ENCODE measurements around the gene NHSL2.

Gene NHSL2

DNA sequence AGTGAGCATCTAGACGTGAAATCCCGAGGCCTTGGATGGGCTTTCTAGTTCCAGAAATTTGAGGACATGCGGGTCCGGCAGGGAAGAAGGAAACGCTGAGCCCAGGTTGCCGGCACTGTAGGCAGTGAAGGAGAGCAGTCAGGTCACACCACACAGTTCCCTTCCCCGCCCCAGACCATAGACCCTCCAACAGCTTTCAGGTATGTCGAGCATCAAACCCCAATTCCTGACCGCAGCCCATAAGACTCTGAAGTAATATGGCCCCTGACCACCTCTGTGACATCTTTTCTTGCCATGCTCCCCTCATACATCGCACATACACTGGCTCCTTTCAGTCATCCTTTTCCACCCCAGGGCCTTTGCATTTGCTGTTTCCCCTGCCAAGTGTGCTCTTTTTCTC is 198.0 kb downstream of the NHSL2 start:
- no peak for DNase-seq (ENCODE audit: low spot score)

DNA sequence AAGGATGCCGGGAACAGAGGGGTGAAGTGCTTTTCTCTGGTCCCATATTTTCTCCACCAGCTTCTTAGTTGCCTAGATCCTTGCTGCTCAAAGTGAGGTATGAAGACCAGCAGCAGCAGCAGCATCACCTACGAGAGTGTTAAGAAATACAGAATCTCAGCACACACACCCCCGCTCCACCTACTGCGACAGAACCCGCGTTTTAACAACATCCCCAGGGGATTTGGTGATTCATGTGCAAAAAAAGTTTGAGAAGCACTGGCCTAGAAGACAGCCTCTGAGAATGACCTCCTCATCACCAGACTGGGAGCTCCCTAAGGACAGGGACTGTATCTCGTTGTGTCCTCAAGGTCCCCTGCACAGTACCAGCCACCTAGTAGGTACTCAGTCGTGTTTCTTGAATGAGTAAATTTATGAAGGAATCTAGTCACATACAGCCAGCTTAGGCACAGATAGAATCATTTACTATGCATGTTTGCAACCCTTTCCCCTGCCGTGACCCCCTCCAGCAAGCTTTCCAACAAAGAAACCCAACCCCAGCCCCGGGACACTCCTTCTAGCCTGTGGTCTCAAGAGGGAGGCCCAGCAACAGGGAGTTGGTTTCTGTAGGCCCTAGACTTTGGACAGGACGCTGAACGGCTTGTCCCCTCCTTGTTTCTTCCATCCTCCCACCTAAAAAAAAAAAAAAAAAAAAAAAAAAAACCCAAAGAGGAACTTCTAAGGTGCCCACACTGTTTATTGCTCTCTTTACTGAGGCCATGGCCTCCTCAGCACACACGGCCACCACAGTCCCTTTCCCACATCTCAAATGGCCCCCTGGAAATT is 199.6 kb downstream of the NHSL2 start:
- DNase-seq (ENCODE audit: low spot score) = no peak

DNA sequence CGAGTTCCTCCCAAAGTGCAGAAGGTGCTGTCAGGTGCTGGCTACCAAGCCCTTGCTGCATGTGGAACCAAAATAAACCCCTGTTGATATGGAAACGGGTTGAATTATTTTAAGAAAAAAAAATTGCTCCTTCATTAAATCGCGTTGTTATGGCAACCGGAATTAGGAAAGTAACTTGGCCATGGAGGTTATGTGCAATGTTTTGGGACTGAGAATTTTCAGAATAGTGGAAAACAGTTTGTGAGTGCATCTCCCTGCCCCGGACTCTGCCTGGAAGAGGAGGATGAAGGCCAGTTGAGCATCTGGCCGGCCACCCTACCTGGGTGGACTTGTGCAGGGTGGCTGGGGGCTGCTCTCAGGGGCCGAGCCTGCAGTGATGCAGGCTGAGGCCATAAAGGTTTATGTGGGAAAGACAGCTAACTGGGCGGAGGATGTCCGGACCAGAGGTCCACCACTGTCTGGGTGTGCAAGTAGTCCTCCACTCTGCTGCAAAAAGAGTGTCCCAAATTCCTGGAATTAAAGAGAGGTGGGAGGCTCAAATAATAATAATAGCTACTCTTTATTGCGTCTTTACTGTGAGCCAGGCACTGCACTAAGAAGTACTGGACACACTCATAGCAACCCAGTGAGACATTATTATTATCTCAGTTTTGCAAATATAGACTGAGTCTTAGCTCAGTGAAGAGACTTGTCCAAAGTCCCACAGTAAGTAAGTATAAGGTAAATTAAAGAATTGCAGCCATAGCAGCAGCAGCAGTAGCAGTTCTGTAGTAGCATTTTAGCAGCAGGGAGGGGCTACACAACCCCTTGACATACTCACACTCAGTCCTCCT is 200.4 kb downstream of the NHSL2 start:
- DNase-seq (ENCODE audit: low spot score) = no peak

DNA sequence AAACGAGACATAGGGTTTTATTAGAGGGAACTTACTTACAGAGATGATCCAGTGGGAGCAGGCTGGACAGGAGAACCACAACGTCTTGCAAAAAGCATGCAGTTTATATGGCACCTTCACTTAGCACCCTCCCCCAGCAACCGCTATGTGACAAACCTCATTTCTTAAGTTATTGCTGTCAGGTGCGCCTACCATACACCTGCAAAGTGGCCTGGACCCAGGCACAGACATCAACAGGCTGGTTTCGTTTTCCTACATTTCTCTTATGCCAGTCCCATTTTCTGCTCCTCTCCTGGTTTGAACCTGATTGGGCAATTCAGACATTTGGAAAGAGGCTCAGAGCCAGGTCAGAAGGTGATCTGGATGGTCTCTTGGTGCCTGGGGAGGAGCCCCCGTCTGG is 202.8 kb downstream of the NHSL2 start:
- no peak for DNase-seq (ENCODE audit: low spot score)

DNA sequence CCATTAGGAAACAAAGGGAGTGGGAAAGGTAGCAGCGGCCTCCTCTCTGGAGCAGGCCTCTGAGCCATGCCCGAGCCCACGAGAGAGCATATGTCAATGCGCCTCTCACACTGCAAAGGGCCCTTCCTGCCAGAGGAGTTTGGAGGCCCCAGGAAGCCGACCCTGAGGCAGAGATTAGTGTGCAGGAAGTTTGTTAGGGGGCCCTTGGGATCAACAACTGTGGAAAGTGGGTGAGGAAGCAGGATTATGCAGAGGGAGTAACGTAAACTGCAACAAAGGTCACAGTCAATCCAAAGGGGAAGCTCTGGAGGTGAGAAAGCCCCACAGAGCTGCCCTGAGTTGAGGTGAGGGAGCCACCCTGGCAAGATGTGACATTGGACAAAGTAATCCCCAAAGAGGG is 203.7 kb downstream of the NHSL2 start:
- no peak for DNase-seq (ENCODE audit: low spot score)

DNA sequence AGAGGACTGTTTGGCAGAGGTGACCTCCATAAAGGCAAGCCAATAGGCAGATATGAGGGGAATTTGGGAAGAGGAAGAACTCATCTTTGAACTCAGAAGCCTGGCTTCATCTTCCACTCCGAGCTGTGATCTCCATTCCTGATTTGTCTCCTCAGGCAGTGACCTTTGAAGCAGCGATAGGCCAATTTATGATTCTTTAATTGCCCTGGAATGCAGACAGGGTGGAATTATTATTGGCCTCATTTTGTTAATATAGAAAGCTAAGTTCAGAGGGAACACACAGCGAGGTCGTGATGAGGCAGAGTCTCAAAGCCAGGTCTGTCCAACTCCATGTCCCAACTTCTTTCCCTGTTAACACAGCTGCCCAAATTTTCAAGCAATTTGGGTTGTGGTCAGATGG is 204.2 kb downstream of the NHSL2 start:
- no peak for DNase-seq (ENCODE audit: low spot score)

DNA sequence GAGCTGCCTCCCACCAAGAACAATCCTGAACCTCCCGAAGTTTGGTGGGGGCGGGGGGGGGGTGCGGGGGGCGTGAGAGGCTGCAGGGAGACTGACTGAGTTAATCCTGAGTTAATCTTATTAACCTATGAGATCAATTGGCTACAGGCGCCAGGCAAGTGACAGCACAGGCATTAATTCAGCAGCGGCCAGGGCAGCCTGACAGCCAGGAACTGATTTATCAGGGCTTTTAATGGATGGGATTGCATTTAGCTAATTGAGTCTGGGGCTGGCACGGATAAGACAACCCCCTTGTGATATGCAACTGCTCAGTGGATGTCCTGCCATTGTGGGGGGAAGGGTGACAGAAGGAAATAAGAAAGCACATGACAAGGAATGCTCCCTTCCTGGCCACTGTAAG is 204.7 kb downstream of the NHSL2 start:
- DNase-seq (ENCODE audit: low spot score) = peak; percentile 81

DNA sequence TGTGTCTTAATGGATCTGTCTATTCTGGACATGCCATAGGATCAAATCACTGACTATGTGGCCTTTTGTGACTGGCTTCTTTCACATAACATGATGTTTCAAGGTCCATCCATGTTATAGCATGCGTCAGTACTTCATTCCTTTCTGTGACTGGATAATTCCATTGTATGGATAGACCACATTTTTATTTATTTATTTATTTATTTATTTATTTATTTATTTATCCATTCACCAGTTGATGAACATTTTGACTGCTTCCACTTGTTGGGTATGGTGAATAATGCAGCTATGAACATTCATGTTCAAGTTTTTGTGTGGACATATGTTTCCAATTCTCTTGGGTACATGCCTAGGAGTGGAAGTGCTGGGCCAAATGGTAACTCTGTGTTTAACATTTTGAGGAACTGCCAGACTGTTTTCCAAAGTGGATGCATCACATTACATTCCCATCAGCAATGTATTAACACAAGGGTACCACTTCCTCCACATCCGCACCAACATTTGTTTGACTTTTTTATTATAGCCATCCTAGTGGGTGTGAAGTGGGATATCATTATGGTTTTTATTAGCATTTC is 207.1 kb downstream of the NHSL2 start:
- no peak for DNase-seq (ENCODE audit: low spot score)

DNA sequence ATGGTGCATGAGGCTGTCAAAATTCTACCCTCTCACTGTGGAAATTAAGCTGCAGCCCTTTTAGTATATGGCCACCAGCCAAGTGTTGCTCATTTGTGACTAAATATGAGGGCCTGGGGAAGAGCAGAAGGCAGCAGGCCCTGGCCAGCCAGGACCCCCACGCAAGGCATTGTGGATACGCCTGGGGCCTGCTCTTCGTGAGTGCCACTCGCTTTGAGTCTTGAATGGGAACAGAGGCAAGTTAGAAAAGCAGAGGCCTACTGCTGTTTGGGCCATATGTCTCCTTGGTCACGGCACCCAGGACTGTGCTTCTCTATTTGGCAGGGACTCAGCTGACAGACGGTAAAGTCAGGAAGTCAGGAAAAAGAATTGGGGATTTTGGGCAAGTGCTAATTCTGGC is 210.2 kb downstream of the NHSL2 start:
- DNase-seq (ENCODE audit: low spot score) = no peak

DNA sequence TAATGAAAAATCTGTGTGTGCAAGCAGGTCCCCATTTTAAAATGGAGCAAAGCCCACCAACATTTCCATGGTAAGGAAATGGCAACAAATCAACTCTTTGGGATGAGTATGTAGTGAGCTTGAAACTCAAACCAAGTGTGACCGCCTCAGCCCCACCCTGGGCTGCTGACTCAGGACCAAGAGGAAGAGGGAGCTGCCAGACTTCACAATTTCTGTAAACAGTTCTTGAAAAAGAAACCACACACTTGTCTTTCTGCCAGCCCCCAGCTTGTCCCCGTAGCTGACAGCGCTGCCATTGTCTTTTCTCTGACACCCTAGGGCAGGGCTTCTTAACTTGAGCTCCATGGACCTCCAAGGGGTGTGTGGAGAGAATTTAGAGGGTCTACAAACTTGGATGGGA is 210.7 kb downstream of the NHSL2 start:
- no peak for DNase-seq (ENCODE audit: low spot score)

DNA sequence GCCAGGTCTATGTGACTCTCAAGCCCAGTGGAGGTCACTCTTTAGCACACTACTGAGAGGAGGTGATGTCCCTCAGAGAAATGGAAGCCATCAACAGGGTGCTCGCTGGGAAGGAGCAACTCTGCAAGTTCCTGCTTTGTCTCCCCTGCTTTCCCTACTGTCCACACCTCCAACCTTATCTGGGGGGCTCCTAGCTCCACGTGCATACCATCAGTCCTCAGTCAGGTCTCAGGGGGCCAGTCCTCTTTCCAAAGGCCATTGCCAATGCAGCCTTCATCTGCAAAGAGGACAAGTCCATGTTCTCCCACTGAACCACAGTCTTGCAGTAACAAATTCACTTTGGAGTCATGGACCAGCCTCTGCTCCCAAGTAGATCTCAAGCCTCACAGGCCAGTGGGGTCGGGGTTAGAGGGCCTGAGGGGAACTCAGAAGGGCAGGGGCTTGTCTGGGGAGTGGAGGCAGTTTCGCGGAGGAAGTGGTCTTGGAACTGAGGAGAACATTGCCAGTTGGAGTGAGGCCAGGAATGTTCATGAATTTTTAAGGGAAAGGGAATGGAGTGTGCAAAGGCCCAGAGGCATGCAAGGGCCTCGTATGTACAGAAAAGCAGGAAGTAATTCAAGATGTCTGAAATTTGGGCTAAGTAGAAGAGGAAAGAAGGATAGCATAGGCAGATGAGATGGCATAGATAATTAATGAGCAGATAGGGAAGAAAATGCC is 212.1 kb downstream of the NHSL2 start:
- no peak for DNase-seq (ENCODE audit: low spot score)

DNA sequence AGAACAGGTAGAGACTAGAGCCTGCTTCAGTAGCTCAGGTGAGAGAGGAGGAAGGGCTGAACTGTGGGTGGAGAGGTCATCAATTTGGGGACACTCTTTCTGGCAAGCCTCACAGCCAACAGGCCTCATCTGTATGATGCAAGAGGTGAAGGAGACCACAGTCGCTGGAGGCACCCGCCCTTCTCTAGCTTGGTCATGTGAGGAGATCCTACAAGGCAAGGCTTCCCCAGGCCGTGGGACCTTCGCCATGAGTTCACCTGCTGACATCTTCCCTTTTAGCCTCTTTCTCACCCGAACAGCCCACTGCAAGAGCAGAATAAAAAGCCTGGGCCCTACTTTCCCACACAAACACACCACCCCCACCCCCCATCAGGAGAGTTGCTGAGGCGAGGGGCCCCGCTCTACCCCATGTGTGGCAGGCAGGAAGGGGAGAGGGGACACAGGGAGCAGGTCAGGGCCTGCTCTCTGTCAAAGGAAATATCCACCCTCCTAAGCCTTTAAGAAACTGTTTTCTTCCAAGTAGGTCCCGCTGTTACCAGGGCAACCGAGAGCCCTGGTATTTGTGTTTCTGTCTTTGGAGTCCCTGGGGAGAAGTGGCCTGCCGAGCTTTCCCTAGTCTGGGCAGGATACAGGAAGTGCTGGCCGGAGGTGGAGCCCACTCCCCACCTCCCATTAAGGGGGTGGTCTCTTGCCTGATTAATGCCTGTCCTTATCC is 213.0 kb downstream of the NHSL2 start:
- peak; percentile 49 for DNase-seq (ENCODE audit: low spot score)

DNA sequence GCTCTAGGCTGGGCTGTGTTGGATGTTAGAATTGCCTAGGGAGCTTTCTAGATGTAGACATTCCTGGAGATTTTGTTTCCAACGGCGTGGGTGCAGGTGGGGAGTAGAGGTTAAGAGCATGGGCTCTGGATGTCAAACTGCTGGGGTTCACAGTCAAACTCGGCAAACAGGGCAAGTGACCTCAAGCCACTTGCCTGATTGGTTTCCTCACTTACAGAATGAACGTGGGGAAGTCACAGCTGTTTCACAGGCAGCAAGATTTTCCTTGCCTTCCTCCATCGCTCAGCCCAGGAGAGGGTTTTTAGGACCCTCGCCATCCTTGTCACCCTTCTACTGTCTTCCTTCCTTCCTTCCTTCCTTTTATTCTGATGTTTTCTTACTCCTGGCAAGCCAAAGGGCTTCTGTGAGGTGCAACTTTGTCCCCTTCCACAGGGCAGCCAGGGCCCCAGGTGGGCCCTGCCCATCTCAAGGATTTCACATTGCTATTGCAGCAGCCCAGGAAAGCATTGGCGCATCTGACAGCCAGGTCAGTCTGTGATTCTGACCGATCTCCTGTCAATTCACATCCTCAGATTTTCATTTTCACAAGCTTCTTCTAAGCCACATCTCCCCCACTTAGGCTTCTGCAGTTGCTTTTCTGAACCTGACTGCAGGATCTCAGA is 214.0 kb downstream of the NHSL2 start:
- DNase-seq (ENCODE audit: low spot score) = no peak

DNA sequence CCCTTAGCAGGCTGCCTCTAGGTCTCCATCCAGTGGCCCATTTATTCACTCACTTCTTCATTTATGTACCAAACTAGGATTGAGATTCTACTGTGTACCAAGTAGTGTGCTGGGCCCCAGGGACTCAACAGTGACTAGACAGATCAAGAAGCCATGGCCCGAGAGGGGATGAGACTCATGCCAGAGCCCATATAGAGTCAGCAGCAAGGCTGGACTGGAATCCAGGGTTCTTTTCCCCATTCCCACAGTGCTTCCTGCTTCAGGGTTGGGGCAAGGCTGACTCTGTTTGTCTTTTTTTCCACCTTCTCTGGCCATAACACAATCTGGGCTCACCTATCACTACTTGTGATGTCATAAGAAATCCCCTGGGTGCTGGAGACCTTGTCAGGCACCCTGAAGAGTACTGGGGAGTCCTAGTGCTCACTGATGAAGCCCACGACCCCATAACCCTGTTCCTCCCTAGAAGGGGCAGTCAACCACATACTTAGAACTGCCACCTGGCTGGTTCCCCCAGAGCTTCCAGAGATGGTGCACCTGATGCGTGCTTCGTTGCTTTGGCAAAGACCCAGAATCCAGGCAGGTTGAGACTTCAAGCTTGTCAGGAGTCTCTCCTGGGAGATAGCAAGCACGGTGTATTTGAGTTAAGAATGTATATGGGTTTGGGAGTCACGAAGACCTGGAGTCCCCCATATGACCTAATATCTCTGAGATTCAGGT is 214.8 kb downstream of the NHSL2 start:
- no peak for DNase-seq (ENCODE audit: low spot score)

DNA sequence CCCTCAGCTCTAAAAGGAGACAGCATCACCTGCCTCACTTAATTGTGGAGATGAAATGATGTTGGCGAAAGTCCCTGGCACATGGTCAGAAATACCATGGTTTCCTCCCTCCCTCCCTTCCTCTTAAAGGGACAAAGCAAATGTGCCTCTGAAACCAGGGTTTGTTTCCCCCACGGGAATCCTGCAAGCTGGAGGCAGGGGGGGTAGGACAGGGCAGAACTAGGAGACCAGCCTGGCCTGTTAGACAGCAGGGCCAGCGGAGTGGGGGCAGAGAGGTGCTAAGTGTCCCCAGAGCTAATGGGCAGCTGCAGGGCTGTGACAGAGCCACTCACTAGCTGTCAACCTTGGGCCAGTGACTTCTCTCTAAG is 215.4 kb downstream of the NHSL2 start:
- DNase-seq (ENCODE audit: low spot score) = peak; percentile 40

DNA sequence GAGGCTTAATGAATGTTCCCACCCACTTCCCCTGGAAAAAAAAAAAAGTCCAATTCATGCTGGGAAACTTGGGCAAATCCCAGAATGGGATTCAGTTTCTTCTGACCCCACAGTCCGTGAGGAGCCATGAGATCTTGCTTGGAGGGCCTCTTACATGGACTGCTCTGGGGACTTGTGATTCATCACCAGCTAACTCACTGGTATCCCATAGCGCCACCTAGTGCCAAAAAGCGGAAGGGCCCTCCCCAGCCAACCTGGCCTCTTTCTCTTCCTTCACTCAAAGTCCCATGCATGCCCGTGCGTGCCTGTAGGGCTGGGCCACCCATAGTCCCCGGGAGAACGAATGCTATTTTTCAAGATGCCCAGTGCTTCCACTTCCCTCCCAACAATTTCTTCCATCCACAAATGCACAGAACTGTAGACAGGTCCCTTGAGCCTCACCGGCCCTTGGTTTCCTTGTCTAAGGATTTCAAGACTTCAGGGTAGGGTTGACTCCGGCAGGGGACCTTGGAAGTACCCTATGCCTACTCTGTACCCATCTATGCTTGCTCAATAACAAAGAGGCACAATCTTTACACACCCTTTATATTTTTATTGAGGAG is 216.0 kb downstream of the NHSL2 start:
- DNase-seq (ENCODE audit: low spot score) = peak; percentile 67

DNA sequence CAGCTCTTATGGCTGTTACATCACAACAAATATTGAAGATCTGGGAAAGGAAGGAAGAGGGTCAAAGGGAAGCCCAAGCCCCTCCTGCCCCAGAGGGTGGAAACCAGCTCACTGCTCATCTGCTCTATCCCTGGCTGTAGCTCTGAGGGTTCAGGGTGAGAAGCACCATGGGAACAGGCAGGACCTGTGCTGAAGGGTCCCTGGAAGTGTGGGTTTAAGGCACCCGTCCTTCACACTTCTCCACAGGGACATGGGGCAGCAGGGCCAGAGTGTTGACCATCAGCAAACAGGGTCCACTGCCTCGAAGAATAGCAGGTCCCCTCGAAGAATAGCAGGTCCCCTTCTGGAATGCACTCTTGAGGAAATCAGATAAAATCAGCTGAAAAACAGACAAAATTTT is 216.7 kb downstream of the NHSL2 start:
- DNase-seq (ENCODE audit: low spot score) = no peak

DNA sequence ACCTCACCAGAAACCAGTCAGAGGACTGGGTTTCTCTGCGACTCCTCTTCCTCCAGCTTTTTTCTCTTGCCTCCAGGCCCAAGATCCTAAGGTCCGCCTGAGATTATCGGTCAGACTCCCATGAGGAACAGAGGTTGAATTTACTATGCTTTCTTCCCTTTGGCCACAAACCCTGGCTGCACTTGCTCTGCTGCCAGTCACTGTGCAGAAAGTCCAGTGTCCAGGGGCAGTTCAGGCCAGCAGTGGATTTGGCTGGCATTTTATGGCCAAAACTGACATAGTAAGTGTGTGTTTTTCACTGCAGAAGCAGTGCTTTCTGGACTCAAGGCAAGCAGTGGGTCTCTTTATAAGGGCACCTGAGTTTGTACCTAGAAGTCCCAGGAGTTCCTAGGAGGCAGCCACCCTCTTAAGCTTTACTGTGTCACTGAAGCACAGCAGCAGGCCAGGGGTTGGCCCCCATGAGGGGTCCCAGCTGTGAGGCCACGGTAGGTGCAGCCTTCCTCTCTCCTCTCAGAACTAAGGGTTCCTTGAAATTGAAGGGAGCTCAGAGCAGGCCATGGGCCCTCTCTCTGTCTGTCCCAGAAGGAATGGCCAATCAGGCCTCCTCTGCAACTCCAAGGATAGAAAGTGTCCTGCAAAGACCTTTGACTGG is 217.7 kb downstream of the NHSL2 start:
- no peak for DNase-seq (ENCODE audit: low spot score)

DNA sequence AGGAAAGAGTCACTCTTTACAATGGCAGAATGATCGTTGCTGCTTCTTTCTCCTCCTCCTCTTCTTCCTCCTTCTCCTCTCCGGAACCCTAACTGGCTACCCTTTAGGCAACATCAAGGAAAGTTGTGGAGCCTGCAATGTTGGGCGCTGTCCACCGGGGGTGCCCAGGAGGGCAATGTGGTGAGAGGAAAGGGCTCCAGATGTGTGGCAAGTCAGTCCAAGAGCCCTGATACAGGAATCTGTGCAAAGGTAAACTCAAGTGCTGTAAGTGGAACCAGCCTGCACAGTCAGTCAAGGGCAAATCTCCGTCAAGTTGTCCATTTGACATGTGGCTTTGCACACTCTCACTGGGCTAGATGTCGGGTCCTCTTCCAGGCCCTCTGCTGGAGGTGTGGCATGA is 218.2 kb downstream of the NHSL2 start:
- peak; percentile 36 for DNase-seq (ENCODE audit: low spot score)

DNA sequence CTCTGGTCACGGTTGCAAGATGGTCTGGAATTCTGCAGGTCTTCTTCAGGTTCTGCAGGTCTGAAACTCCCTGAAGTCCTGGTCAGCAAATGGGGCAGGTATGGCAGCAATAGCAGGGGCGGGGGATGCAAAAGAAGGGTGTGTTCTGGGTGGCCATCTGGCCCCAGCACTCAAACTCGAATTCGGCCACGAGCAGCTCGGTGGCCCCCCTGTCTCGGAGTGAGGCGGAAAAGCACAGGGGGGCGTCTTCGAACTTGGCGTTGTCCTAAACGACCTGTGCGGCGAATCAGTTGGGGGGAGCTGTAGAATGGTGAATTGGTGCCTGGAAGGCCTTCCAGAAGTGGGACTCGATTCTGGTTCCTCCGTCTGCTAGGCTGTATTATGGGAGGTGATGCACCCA is 219.0 kb downstream of the NHSL2 start:
- DNase-seq (ENCODE audit: low spot score) = no peak
